ENCODE data around the gene ZNF354B.
"Not testable (repeated sequence)": the region's sequence is repeated elsewhere in the genome, so short reads cannot be mapped to it uniquely, and the experiment has no call there.

The ZNF354B gene

GRCh38 chr5:178854284-178854683 is 5.5 kb upstream of the ZNF354B start:
- H3K27ac Mint-ChIP-seq = no peak overlapping the region
- H3K4me3 Mint-ChIP-seq = no peak overlapping the region
- H3K27me3 Mint-ChIP-seq = peaks cover 20% of the 10 kb centered on the region
- H3K9me3 Mint-ChIP-seq = no peaks in the 10 kb centered on the region
- H3K4me1 Mint-ChIP-seq (ENCODE audit: low read depth) = peaks cover 5% of the 10 kb centered on the region
- no peaks in the 10 kb centered on the region for H3K36me3 Mint-ChIP-seq (ENCODE audit: low read depth)

GRCh38 chr5:178860615-178861014 is 862 bp downstream of the ZNF354B start:
- peaks cover 35% of the 10 kb centered on the region for H3K36me3 Mint-ChIP-seq (ENCODE audit: low read depth)
- H3K27ac Mint-ChIP-seq = not testable (repeated sequence)

GRCh38 chr5:178861627-178862026 is 1.9 kb downstream of the ZNF354B start:
- peak overlapping the region; percentile 83 for H3K4me3 Mint-ChIP-seq
- peaks cover 3% of the 10 kb centered on the region for H3K9me3 Mint-ChIP-seq
- H3K27ac Mint-ChIP-seq = no peak overlapping the region
- peaks cover 45% of the 10 kb centered on the region for H3K36me3 Mint-ChIP-seq (ENCODE audit: low read depth)
- H3K4me1 Mint-ChIP-seq (ENCODE audit: low read depth) = peaks cover 31% of the 10 kb centered on the region
- H3K27me3 Mint-ChIP-seq = no peaks in the 10 kb centered on the region

More at GRCh38 chr5:178860615-178861014, 862 bp downstream of the ZNF354B start:
- peak overlapping the region; percentile 86 for H3K4me3 Mint-ChIP-seq
- peaks cover 31% of the 10 kb centered on the region for H3K4me1 Mint-ChIP-seq (ENCODE audit: low read depth)
- H3K27me3 Mint-ChIP-seq, H3K9me3 Mint-ChIP-seq: not testable (repeated sequence)

GRCh38 chr5:178866946-178867345 is 7.2 kb downstream of the ZNF354B start:
- Mint-ChIP-seq H3K9me3 (peaks cover 30% of the 10 kb centered on the region), H3K4me3 (no peak overlapping the region), H3K27ac (no peak overlapping the region), H3K36me3 (ENCODE audit: low read depth) (peaks cover 88% of the 10 kb centered on the region), H3K27me3 (no peaks in the 10 kb centered on the region), H3K4me1 (ENCODE audit: low read depth) (peaks cover 11% of the 10 kb centered on the region)

- H3K36me3 Mint-ChIP-seq (ENCODE audit: low read depth) = peaks cover 99% of the 10 kb centered on the region
- peaks cover 47% of the 10 kb centered on the region for H3K9me3 Mint-ChIP-seq
- no peaks in the 10 kb centered on the region for H3K27me3 Mint-ChIP-seq
- no peak overlapping the region for H3K27ac Mint-ChIP-seq
- H3K4me3 Mint-ChIP-seq = no peak overlapping the region
- peaks cover 8% of the 10 kb centered on the region for H3K4me1 Mint-ChIP-seq (ENCODE audit: low read depth)
Measured at GRCh38 chr5:178869577-178869976, 9.8 kb downstream of the ZNF354B start.

- Mint-ChIP-seq H3K27ac (no peak overlapping the region), H3K9me3 (peaks cover 55% of the 10 kb centered on the region), H3K36me3 (ENCODE audit: low read depth) (peaks cover 99% of the 10 kb centered on the region)
Measured at GRCh38 chr5:178870411-178870810, 10.7 kb downstream of the ZNF354B start.

GRCh38 chr5:178872302-178872701 is 12.5 kb downstream of the ZNF354B start:
- Mint-ChIP-seq H3K9me3 (peaks cover 58% of the 10 kb centered on the region), H3K4me3 (no peak overlapping the region), H3K36me3 (ENCODE audit: low read depth) (peaks cover 99% of the 10 kb centered on the region), H3K27ac (no peak overlapping the region), H3K27me3 (no peaks in the 10 kb centered on the region), H3K4me1 (ENCODE audit: low read depth) (peaks cover 8% of the 10 kb centered on the region)

More at GRCh38 chr5:178870411-178870810, 10.7 kb downstream of the ZNF354B start:
- peaks cover 8% of the 10 kb centered on the region for H3K4me1 Mint-ChIP-seq (ENCODE audit: low read depth)
- H3K4me3 Mint-ChIP-seq = no peak overlapping the region
- no peaks in the 10 kb centered on the region for H3K27me3 Mint-ChIP-seq

GRCh38 chr5:178883115-178883694 is 23.5 kb downstream of the ZNF354B start:
- Mint-ChIP-seq H3K36me3 (ENCODE audit: low read depth) (peaks cover 89% of the 10 kb centered on the region), H3K9me3 (peaks cover 52% of the 10 kb centered on the region)
- H3K27ac Mint-ChIP-seq; H3K4me1 Mint-ChIP-seq (ENCODE audit: low read depth); H3K4me3 Mint-ChIP-seq; H3K27me3 Mint-ChIP-seq: not testable (repeated sequence)

- Mint-ChIP-seq H3K27me3 (no peaks in the 10 kb centered on the region), H3K9me3 (peaks cover 57% of the 10 kb centered on the region), H3K27ac (no peak overlapping the region), H3K36me3 (ENCODE audit: low read depth) (peaks cover 91% of the 10 kb centered on the region), H3K4me3 (no peak overlapping the region), H3K4me1 (ENCODE audit: low read depth) (no peaks in the 10 kb centered on the region)
Measured at GRCh38 chr5:178883815-178884430, 24.2 kb downstream of the ZNF354B start.

- peaks cover 22% of the 10 kb centered on the region for H3K9me3 Mint-ChIP-seq
- peaks cover 32% of the 10 kb centered on the region for H3K36me3 Mint-ChIP-seq (ENCODE audit: low read depth)
- no peak within 1 kb of the TSS for H3K27ac Mint-ChIP-seq
- peaks cover 7% of the 10 kb centered on the region for H3K27me3 Mint-ChIP-seq
- H3K4me1 Mint-ChIP-seq (ENCODE audit: low read depth) = peaks cover 5% of the 10 kb centered on the region
- peak within 1 kb of the TSS; percentile 75 for H3K4me3 Mint-ChIP-seq
Measured at GRCh38 chr5:178895615-178896571, 36.1 kb downstream of the ZNF354B start, which contains the start of gene ZFP2. TSS of gene ZFP2 (plus strand) at chr5:178895913. CDS start at chr5:178931314, 35,401 bp downstream.

GRCh38 chr5:178899289-178899688 is 39.5 kb downstream of the ZNF354B start:
- H3K27me3 Mint-ChIP-seq = peaks cover 7% of the 10 kb centered on the region
- H3K4me1 Mint-ChIP-seq (ENCODE audit: low read depth) = peaks cover 5% of the 10 kb centered on the region
- H3K9me3 Mint-ChIP-seq = peaks cover 25% of the 10 kb centered on the region
- H3K4me3 Mint-ChIP-seq = no peak overlapping the region
- peaks cover 37% of the 10 kb centered on the region for H3K36me3 Mint-ChIP-seq (ENCODE audit: low read depth)
- H3K27ac Mint-ChIP-seq = no peak overlapping the region

GRCh38 chr5:178902849-178903248 is 43.1 kb downstream of the ZNF354B start:
- no peak overlapping the region for H3K27ac Mint-ChIP-seq
- peaks cover 43% of the 10 kb centered on the region for H3K36me3 Mint-ChIP-seq (ENCODE audit: low read depth)

GRCh38 chr5:178931846-178932760 is 72.3 kb downstream of the ZNF354B start:
- Mint-ChIP-seq H3K4me1 (ENCODE audit: low read depth) (no peaks in the 10 kb centered on the region), H3K4me3 (no peak overlapping the region), H3K36me3 (ENCODE audit: low read depth) (peaks cover 84% of the 10 kb centered on the region), H3K9me3 (peaks cover 75% of the 10 kb centered on the region), H3K27me3 (no peaks in the 10 kb centered on the region), H3K27ac (no peak overlapping the region)

More at GRCh38 chr5:178902849-178903248, 43.1 kb downstream of the ZNF354B start:
- Mint-ChIP-seq H3K4me1 (ENCODE audit: low read depth) (no peaks in the 10 kb centered on the region), H3K9me3 (peaks cover 24% of the 10 kb centered on the region), H3K27me3 (no peaks in the 10 kb centered on the region), H3K4me3 (no peak overlapping the region)

Measured in stimulated activated naive CD8-positive, alpha-beta T cell treated with anti-CD3 and anti-CD28 coated beads, Interleukin-15, Interleukin-2, amounts not matched to agents 100 ng/mL and 50 ng/mL, for 24 hours (primary cell).